ENCODE results near the gene PPP1R12B. TPM values are rescaled to one million over a fixed set of nuclear protein-coding genes. Genes with fewer than 3 reads are reported as not detected.
"Not testable (repeated sequence)": the region's sequence is repeated elsewhere in the genome, so short reads cannot be mapped to it uniquely, and the experiment has no call there.

The PPP1R12B gene
- total RNA-seq, 2 donors from 2014 or later, result 21.5 to 28.6 TPM

DNA sequence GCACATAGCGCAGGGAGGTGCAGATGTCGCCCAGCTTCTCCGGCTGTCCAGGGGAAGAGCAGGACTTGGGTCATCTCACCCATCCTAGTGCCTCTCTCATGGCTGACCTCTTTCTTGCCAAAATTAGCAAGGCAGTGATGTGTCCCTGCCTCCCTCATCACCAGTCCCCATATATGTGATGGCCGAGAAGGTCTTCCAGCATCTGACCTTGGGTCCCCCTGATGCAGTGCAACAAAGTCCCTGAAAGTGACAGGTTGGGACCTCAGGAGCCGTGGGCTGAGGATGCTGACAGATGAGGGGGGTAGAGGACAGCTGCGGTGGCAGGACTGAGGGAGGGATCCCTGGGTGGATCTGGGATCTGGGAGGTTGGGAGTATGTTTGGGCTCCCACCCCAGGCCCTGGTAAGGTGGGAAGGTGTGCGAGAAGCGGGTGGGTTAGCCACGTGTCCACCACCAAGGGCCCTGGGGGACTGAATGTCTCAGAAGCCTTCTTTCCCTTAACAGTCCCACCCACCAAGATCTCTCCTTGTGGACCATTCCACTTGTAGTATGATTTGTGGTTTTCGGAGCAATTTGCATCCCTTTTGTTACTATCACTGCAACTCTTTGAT lies 252.0 kb downstream of the PPP1R12B start:
- H3K36me3 Mint-ChIP-seq, result no peaks in the 10 kb centered on the region
- ATAC-seq (no peak), DNase-seq (ENCODE audit: low spot score in 2 of 2) (no peak)
- no peaks in the 10 kb centered on the region for H3K9me3 Mint-ChIP-seq
- H3K27ac Mint-ChIP-seq, result no peak overlapping the region

DNA sequence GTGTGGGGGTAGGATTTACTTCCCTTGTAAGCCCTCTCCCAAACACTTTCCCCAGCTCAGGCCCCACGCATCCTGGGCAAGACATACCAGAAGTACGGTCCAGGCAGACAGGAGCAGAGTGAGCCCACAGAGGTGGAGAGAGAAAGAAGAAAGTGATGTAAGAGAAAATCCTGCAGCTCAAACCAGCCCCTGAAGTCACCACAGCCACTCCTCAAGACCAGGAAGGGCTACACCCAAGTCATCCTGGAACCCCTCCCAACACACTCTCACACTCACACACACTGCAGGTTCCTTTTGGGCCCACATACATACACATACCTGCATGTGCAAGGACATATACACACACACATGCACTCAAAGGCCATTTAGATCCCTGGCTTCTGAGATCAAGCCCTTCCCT lies 254.9 kb downstream of the PPP1R12B start:
- no peaks in the 10 kb centered on the region for H3K9me3 Mint-ChIP-seq
- H3K27ac Mint-ChIP-seq, result no peak overlapping the region
- H3K36me3 Mint-ChIP-seq, result no peaks in the 10 kb centered on the region
- no peak for DNase-seq (ENCODE audit: low spot score in 2 of 2)
- no peak for ATAC-seq

DNA sequence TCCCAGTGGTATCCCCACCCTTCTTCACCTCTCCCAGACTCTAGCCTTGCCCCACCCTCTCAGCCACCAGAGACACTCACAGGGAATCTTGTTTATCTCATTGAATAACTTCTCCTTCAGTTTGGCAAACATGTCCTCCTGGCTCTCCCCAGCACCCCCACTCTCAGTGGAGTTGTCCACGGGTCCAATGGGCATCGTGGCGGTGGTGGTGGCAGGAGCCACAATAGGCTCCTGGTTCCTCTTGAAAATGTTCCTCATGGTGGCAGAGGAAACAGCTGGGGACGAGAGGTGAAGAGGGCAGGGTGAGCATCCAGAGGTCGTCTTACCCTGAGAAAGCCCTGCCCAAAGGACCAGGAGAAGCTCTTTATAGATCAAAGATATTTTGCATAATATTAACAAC lies 257.0 kb downstream of the PPP1R12B start:
- DNase-seq (ENCODE audit: low spot score in 2 of 2) (no peak), ATAC-seq (no peak)
- H3K9me3 Mint-ChIP-seq, result no peaks in the 10 kb centered on the region
- peak overlapping the region in 1 of 2 donors; percentile 79 for H3K27ac Mint-ChIP-seq
- H3K36me3 Mint-ChIP-seq, result no peaks in the 10 kb centered on the region

DNA sequence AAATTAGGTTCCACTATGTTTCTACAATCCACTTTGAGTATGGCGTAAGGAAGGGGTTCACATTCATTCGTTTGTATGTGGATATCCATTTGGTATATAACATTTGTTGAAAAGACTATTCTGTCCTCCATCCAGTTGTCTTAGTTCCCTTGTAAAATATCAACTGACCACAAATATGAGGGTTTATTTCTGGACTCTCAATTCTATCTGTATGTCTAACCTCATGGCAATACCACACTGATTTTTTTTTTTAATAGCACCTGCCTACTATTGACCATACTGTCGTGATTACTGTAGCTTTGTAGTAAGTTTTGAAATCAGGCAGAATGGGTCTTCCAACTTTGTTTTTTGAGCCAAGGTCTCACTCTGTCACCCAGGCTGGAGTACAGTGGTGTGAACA lies 263.5 kb downstream of the PPP1R12B start:
- not testable (repeated sequence) for H3K27ac Mint-ChIP-seq; H3K9me3 Mint-ChIP-seq; H3K36me3 Mint-ChIP-seq; ATAC-seq; DNase-seq (ENCODE audit: low spot score in 2 of 2)

DNA sequence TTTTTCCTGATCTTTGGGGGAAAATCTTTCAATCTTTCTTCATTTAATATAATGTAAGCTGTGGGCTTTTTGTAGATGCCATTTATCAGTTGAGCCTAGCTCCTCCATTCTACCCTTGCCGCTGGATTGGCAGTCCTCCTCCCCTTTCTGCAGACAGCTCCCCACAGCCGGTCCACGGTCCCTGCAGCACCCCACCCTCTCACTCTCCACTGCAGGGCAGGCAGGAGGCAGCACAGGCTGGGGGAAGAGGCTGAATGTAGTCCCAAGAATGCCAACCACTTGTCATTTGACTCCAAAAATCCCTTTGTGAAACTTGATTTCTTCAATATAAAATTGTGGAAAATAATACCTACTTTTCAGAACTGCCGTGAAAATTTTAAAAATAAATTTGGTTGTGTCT lies 265.1 kb downstream of the PPP1R12B start:
- no peaks in the 10 kb centered on the region for H3K36me3 Mint-ChIP-seq
- no peak for DNase-seq (ENCODE audit: low spot score in 2 of 2)
- no peak overlapping the region for H3K27ac Mint-ChIP-seq
- no peaks in the 10 kb centered on the region for H3K9me3 Mint-ChIP-seq
- no peak for ATAC-seq

DNA sequence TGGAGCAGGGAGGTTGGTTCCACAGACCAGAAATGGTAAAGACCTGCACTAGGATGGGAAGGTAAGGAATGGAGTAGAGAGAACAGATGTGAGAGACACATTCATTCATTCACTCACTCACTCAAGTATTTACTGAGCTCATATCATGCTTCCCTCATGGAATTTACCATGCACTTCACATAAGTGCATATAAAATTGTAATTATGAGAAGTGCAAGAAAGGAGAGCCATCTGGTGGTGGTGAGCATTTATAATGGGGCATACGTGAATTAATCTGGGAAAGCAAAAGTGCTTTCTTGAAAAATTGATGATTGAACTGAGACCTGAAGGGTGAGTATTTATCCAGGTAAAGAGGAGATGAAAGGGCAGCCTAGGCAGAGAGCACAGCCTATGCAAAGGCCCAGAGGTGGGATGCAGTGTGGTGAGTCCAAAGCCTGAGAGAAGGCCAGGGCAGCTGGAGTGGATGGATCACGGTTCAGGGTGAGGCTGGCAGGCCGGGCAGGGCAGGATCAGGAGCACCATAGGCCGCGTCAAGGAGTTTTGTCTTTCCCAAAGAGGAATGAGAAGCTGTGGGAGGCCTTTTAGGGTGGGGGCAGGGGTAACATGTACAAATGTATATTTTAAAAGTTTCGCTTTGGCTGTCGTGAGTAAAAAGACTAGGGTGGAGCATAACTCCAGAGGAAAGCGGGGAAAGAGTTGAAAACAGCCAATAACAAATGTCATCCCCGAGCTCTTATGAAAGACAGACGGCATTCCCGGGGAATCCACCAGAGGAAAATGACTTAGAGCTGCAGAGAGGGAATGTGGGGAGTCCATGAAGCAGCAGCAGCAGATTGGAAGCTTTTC lies 266.1 kb downstream of the PPP1R12B start:
- peak overlapping the region in 1 of 2 donors; percentile 9 for H3K27ac Mint-ChIP-seq
- not testable (repeated sequence) for H3K36me3 Mint-ChIP-seq; ATAC-seq; H3K9me3 Mint-ChIP-seq; DNase-seq (ENCODE audit: low spot score in 2 of 2)

DNA sequence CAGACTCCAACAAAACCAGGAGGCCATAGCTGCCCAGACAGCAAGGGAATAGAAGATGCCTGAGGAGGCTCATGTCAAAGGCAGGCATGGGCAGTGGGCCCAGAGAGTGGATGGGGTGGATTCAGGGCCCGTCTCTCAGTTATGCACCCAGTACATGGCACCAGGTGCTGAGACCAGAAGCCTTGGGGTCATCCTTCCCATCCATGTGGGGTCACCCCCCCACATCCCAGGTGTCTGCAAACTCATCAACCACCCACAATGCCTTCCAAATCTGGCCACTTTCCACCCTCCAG lies 266.7 kb downstream of the PPP1R12B start:
- peak overlapping the region in 1 of 2 donors; percentile 9 for H3K27ac Mint-ChIP-seq
- not testable (repeated sequence) for DNase-seq (ENCODE audit: low spot score in 2 of 2); ATAC-seq; H3K9me3 Mint-ChIP-seq; H3K36me3 Mint-ChIP-seq

DNA sequence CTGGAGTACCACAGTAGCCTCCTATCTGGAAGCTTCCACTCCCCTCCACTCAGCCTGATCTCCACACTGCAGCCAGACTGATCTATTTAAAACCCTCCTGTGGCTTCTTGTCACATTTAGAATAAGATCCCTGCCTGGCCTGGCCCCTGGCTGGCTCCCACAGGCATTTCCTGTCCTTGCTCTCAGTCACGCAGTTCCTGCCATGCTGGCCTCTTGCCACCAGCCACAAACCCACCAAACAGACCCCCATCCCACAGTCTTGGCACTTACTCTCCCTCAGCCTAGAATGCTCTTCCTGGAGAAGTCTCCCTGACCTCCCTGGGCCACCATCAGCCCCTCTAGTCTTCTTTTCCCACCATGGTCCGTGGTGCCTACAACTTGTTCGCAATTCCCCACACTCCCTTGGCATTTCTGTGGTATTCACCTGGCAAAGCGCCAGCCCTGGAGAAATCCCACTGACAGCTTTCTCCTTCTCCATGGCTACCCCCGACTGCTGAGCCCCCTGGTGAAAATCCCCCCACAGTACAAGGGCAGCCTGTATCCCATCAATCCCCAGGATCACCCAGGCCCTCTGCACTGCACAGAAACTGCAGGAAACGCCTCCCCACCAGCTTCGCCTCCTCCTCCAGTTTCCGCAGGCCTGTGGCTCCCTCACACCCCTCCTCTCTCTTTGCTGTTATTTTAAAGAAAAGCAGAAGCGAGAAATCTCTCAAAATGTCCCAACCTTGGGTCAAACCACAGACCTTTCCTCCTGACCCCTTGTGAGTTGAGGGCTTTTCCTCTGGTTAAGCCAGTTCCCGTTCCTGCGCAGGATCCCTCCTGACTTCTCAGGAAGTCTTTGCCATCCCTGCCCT lies 267.2 kb downstream of the PPP1R12B start:
- ATAC-seq, result peak in 1 of 2 donors; percentile 59

DNA sequence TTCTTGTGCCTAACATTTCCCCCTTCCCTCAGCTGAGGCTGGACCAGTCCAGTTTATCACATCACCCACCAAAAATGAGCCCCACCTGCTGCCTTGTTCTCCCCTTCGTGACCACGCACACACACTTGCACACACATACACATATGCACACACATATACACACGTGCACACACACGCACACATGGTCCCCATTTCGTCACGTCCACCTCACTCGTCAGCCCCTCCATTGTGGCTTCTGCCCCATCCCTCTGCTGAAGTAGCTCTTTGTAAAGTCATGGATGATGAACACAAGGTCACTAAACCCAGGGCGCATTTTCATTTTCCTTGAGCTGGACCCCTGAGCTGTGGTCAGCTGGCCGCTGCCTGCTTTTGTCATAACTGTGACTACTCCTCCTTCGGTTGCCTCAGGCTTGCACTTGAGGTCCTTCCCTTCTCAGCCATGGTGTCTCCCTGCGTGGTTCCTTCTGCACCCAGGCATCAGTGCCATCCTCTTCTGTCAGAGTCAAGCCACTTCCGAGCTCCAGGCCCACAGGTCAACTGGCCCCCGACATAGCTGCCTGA lies 267.9 kb downstream of the PPP1R12B start:
- Mint-ChIP-seq H3K27ac (peak overlapping the region; percentile 9 to 17), H3K9me3 (no peaks in the 10 kb centered on the region), H3K36me3 (no peaks in the 10 kb centered on the region)
- DNase-seq (ENCODE audit: low spot score in 2 of 2) (no peak), ATAC-seq (peak in 1 of 2 donors; percentile 7)

More for the DNA sequence above, 267.2 kb downstream of the PPP1R12B start:
- Mint-ChIP-seq H3K36me3 (no peaks in the 10 kb centered on the region), H3K9me3 (no peaks in the 10 kb centered on the region), H3K27ac (peak overlapping the region; percentile 9 to 17)
- no peak for DNase-seq (ENCODE audit: low spot score in 2 of 2)

DNA sequence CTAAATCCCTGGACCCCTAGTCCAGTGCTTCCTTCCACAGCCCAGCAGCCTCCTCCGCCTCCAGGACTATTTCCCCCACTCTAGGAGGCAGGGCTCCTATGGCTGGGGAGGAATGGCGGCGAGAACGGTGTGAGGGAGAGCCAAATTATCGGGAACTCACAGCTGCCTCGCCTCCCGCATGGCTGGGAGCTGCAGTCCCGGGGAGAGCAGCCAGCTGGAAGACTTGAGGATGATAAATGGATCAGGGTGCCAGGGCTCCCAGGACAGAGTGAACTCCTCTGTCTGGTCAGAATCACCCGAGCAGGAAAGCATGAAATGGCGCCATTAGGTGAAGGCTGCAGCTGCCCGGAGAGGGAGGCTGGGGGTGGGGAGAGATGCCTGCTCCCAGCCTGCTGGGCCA lies 270.5 kb downstream of the PPP1R12B start:
- H3K9me3 Mint-ChIP-seq; DNase-seq (ENCODE audit: low spot score in 2 of 2); H3K27ac Mint-ChIP-seq; H3K36me3 Mint-ChIP-seq; ATAC-seq: not testable (repeated sequence)

DNA sequence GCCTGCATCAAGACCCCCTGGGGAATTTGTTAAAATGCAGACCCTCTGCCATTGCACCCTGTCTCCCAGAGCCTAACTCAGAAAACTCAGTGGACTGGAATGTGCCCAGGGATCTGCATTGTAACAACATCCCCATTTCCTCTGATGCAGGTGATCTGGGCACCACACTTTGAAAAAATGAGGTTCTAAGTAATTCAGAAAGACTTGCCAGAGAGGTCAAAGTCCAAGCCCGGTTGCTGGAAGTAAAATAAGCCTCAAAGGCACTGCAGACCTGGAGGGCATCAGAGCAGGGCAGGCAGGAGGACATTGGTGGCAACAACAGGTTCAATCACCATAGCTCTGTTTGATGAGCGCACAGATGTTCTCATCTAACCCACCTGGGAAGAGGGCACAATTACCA lies 271.0 kb downstream of the PPP1R12B start:
- no peaks in the 10 kb centered on the region for H3K9me3 Mint-ChIP-seq
- DNase-seq (ENCODE audit: low spot score in 2 of 2) (no peak), ATAC-seq (no peak)
- H3K36me3 Mint-ChIP-seq, result no peaks in the 10 kb centered on the region
- no peak overlapping the region for H3K27ac Mint-ChIP-seq

DNA sequence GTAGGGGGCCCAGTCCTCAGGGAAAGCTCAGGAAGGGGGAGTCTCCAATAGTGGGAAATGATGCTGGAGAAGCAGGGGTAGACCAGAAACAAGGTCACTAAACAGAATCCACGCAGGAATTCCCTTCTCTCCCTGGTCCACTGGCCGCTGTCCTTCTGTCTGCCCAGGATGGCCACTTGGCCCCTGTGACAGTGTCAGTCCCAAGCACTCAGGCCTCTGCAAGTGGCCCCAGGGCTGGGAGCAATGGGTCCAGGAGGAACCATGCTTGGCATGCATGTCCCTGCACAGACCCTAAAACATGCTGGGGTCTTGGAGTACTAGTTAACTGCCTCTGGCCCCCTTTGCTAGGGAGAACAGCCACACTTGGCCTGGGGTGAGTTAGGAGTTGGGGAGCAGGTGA lies 271.5 kb downstream of the PPP1R12B start:
- DNase-seq (ENCODE audit: low spot score in 2 of 2); H3K36me3 Mint-ChIP-seq; H3K27ac Mint-ChIP-seq; H3K9me3 Mint-ChIP-seq; ATAC-seq: not testable (repeated sequence)

DNA sequence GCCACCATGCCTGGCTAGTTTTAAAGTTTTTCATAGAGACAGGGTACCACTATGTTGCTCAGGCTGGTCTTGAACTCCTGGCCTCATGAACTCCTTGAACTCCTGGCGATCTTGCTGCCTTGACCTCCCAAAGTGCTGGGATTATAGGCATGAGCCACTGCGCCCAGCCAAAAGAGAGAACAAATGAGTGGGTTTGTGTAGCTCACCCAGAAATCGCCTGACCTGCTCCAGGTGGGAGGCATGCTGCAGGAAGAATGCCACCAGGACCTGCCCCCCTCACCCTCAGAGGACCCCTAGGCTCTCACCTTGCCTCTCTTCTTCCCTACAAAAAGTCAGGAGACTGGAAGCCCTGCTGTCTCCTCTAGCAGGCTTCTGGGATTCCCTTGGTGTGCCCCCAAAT lies 272.9 kb downstream of the PPP1R12B start:
- H3K36me3 Mint-ChIP-seq, result no peaks in the 10 kb centered on the region
- no peak for DNase-seq (ENCODE audit: low spot score in 2 of 2)
- H3K9me3 Mint-ChIP-seq, result no peaks in the 10 kb centered on the region
- no peak for ATAC-seq
- H3K27ac Mint-ChIP-seq, result no peak overlapping the region

DNA sequence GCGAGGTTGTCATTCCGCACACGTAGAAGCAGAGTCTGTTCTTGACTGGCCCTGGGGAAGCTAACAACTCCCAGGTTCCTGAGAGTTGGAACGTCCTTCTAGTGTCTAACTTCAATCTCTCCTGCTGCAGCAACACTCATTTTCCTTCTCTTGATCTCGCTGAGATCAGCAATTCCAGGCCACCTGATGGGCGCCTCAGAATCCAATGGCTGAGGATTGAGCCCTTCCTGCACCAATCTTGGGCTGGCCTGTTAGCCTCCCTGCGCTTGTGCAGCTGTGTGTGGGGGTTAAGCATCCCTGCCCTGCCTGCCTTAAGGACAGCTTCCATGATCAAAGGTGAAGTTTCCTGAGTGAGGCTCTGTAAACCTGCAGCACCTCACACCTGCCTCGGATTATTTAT lies 273.9 kb downstream of the PPP1R12B start:
- no peak overlapping the region for H3K27ac Mint-ChIP-seq
- no peak for ATAC-seq
- H3K36me3 Mint-ChIP-seq, result no peaks in the 10 kb centered on the region
- DNase-seq (ENCODE audit: low spot score in 2 of 2), result no peak
- no peaks in the 10 kb centered on the region for H3K9me3 Mint-ChIP-seq

DNA sequence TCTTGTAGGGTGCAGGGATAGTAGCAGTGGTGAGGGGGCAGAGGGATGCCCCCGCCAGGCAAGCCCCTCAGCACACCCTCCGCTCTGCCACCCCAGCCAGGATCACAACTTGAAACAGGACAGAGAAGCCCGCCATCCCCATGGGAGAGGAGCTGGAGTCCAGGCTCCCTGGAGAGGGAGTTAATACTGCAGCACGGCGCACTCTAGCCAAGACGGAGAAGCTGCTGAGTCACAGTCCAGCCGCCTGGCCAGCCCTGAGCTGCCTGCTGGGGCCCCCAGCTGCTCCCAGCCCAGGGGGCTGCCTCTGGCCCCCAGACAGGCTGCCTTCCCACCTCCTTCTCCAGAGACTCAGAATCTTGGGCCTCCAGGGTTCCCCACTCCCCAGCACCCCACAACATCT lies 274.6 kb downstream of the PPP1R12B start:
- H3K36me3 Mint-ChIP-seq, result no peaks in the 10 kb centered on the region
- no peak for ATAC-seq
- DNase-seq (ENCODE audit: low spot score in 2 of 2), result no peak
- no peaks in the 10 kb centered on the region for H3K9me3 Mint-ChIP-seq
- H3K27ac Mint-ChIP-seq, result no peak overlapping the region

DNA sequence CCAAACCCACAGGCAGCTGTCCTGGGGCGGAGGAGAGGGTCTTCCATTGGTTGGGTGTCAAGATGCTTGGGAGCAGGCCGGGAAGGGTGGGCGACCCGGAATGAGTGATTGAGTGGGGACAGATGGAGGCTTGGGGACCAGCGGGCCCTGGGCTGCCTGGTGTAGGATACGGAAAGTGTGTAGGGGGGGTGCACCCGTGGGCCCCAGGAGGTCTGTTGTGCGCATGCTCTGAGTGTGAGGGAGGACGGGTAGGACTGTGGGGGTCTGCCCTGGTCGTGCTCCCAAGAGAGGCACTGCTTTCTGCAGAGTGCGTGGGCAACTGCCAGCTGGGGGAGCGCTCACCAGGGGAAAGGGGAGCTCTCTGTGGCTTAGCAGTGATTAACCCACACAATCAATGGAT lies 275.0 kb downstream of the PPP1R12B start:
- DNase-seq (ENCODE audit: low spot score in 2 of 2); ATAC-seq: not testable (repeated sequence)

More for the DNA sequence above, 275.0 kb downstream of the PPP1R12B start:
- not testable (repeated sequence) for H3K27ac Mint-ChIP-seq, H3K9me3 Mint-ChIP-seq, H3K36me3 Mint-ChIP-seq

Measured in activated naive CD4-positive, alpha-beta T cell treated with anti-CD3 and anti-CD28 coated beads, Interleukin-2, amount 50 U/mL, for 72 hours (primary cell).